ENCODE results near the gene PTPRG. TPM values are rescaled to one million over a fixed set of nuclear protein-coding genes. Genes with fewer than 3 reads are reported as not detected.

Gene PTPRG
- total RNA-seq, 4 donors from 2014 or later, result 33.5 to 56.6 (median 46.9) TPM

DNA sequence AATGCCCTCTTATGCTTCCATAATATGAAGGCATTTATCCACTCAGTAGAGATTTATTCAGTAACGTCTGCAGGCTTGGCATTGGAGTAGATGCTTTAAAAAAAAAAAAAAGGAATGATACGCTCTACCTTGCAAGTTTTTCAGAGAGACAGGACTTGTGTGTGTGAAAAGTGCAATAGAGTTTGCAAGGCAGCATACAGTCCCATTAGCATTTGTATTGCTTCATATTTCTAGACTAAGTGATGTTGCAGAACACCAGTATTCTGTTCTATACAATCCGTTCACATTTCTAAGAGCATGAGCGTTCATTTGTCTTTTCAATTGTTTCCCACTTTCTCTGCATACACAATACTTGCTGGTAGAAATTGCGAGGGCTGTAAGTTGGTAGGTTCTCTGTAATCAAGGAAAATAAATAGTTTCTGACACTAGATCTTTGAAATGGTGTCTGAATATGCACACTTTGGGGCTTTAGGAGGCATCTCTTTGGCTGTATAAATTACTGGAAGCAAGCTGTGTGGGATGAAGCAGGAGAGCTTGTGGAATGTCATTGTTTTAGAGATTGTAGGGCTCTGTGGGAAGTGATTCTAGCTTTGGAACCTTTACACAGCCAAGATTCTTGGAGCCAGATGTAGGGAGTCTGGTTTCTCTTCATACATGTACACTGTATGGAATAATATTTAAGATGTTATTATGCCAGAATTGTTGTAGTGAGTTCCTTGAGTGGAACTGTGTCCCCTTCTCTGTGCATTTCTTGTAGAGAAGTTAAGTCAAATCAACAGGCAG lies 549.3 kb downstream of the PTPRG start:
- no peak overlapping the region for H3K4me3 ChIP-seq
- H3K27me3 ChIP-seq, result no peaks in the 10 kb centered on the region
- no peaks in the 10 kb centered on the region for H3K36me3 ChIP-seq
- DNase-seq, result no peak
- H3K9me3 ChIP-seq, result no peaks in the 10 kb centered on the region
- H3K4me1 ChIP-seq, result no peaks in the 10 kb centered on the region
- no peak for TF ChIP-seq POLR2A (IDR thresholded peaks at IDR 0.05)
- TF ChIP-seq, protein P1, sequence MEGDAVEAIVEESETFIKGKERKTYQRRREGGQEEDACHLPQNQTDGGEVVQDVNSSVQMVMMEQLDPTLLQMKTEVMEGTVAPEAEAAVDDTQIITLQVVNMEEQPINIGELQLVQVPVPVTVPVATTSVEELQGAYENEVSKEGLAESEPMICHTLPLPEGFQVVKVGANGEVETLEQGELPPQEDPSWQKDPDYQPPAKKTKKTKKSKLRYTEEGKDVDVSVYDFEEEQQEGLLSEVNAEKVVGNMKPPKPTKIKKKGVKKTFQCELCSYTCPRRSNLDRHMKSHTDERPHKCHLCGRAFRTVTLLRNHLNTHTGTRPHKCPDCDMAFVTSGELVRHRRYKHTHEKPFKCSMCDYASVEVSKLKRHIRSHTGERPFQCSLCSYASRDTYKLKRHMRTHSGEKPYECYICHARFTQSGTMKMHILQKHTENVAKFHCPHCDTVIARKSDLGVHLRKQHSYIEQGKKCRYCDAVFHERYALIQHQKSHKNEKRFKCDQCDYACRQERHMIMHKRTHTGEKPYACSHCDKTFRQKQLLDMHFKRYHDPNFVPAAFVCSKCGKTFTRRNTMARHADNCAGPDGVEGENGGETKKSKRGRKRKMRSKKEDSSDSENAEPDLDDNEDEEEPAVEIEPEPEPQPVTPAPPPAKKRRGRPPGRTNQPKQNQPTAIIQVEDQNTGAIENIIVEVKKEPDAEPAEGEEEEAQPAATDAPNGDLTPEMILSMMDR (IDR thresholded peaks at IDR 0.05), result no peak
- no peak overlapping the region for H3K27ac ChIP-seq

DNA sequence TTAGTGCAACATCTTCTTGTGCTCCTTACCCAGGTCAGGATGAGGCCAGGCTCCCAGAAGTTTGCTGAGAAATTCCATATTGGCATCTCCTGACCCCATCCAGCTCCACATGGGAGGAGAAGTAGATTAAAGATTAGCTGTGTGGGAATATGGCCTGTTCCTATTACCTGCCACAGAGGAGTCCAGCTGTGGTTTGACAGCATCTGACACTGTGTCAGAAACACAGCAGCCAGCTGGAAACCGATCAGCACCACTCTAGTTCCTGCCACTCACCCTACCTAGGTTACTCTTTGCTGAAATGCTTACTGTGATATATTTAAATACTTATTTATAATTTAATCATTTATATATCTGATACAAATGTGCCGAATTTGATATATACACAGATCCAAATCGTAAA lies 551.7 kb downstream of the PTPRG start:
- DNase-seq, result no peak
- Histone ChIP-seq H3K4me1 (no peaks in the 10 kb centered on the region), H3K9me3 (no peaks in the 10 kb centered on the region), H3K36me3 (no peaks in the 10 kb centered on the region), H3K4me3 (no peak overlapping the region), H3K27ac (no peak overlapping the region), H3K27me3 (no peaks in the 10 kb centered on the region)
- TF ChIP-seq POLR2A (IDR thresholded peaks at IDR 0.05), result no peak
- TF ChIP-seq, protein P1 (IDR thresholded peaks at IDR 0.05), result no peak

DNA sequence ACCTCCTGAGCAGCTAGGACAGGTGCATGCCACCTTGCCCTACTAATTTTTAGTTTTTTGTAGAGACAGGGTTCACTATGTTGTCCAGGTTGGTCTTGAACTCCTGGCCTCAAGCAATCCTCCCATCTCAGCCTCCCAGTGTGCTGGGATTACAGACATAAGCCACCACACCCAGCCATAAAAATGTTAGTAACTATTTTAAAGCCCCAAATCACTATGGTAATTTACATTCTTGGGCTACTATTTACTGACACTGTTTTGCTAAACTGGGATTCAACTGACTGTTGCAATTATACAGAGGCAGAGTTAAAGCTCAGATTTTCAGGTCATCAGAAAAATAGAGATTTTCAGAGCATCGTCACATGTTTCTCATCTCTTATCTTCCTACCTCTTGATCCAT lies 553.4 kb downstream of the PTPRG start:
- Histone ChIP-seq H3K9me3 (no peaks in the 10 kb centered on the region), H3K27ac (no peak overlapping the region), H3K4me3 (no peak overlapping the region), H3K36me3 (no peaks in the 10 kb centered on the region), H3K4me1 (no peaks in the 10 kb centered on the region), H3K27me3 (no peaks in the 10 kb centered on the region)
- no peak for DNase-seq
- no peak for TF ChIP-seq POLR2A (IDR thresholded peaks at IDR 0.05)
- TF ChIP-seq, protein P1 (IDR thresholded peaks at IDR 0.05), result no peak

DNA sequence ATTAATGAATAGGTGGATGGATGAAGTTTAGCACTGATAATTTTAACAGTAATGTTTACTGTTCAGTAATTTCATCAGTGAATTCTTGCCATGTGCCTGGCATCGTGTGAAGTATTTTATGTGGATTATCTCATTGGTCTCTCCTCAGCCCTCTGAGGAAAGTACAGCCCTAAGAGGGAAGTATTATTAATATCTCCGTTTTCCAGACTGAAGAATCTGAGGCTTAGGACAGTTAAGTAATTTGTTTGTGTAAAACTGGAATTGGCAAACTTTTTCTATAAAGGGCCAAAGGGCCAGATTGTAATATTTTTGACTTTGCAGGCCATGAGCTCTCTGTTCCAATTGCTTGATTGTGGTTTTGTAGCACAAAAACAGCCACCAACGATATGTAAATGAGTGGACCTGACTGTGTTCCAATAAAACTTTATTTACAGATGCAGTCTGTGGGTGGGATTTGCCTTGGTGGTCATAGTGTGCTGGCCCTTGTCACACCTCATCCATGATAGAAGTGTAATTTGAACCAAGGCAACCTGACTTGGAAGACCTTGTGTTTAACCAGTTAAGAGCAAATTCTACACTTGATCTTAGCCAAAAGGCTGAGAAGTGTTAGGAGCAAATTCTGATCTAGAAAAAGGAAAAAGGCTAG lies 556.7 kb downstream of the PTPRG start:
- TF ChIP-seq POLR2A (IDR thresholded peaks at IDR 0.05), result no peak
- TF ChIP-seq, protein P1 (IDR thresholded peaks at IDR 0.05), result no peak
- H3K27ac ChIP-seq, result no peak overlapping the region

DNA sequence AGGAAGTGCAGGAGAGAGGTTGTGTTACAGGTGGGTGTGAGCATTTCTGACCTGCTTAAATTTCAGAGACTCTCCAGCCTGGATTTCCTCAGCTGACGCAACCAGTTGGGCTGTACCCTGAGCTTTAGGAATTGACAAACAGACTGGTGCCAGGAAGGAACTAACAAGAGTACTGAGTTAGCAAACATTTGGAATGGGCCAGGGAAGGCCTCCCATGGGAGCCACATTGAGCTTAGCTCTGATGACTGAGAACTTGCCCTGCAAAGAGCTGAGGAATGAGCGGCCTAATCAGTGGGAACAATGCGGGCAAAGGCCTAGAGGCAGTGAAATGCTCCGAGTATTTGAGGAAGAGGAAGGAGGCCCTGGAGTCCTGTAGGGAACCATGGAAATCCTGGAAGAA lies 557.8 kb downstream of the PTPRG start:
- H3K36me3 ChIP-seq, result no peaks in the 10 kb centered on the region
- no peak overlapping the region for H3K4me3 ChIP-seq
- no peaks in the 10 kb centered on the region for H3K27me3 ChIP-seq
- H3K4me1 ChIP-seq, result no peaks in the 10 kb centered on the region
- no peak for DNase-seq
- no peak overlapping the region for H3K27ac ChIP-seq
- TF ChIP-seq POLR2A (IDR thresholded peaks at IDR 0.05), result no peak
- TF ChIP-seq, protein P1 (IDR thresholded peaks at IDR 0.05), result no peak
- no peaks in the 10 kb centered on the region for H3K9me3 ChIP-seq

More for the DNA sequence above, 556.7 kb downstream of the PTPRG start:
- Histone ChIP-seq H3K9me3 (no peaks in the 10 kb centered on the region), H3K36me3 (no peaks in the 10 kb centered on the region), H3K4me1 (no peaks in the 10 kb centered on the region), H3K27me3 (no peaks in the 10 kb centered on the region), H3K4me3 (no peak overlapping the region)
- no peak for DNase-seq
